CD4-positive, alpha-beta T cell (primary cell): Measurements from ENCODE around the gene MACROD2. TPM values are rescaled to one million over a fixed set of nuclear protein-coding genes. Genes with fewer than 3 reads are reported as not detected.

Source experiments
- ATAC-seq: fragments of 200-7000 bp; cut with Tn5 transposase; one replicate; pipeline ENCODE4 v1.10.0; 2022; ENCODE audit warnings: mild to moderate bottlenecking; ENCODE audit not compliant: poor library complexity
- CTCF ChIA-PET: fragments of 350-600 bp; sonication (Branson Sonifier 250); formaldehyde crosslinking; loops from one replicate; lab custom pipeline; 2021; ENCODE audit warnings: antibody characterized with exemption, inconsistent platforms; lab: Charles Lee
- POLR2A ChIA-PET: fragments of 350-600 bp; sonication (Branson Sonifier 250); formaldehyde crosslinking; loops from one replicate; lab custom pipeline; 2021; ENCODE audit warnings: antibody characterized with exemption, inconsistent platforms; lab: Charles Lee
- DNase-seq, 14 experiments: peaks; one replicate each; pipeline ENCODE4 v3.0.0-alpha.2; 2013 to 2020; ENCODE audit warnings: mixed read lengths in 2 of 14
- H3K27ac ChIP-seq, 2 donors: one replicate each; pipeline versions ENCODE4 v1.5.1 to v1.7.0; 2013; ENCODE audit warnings: low read length in 2 of 2, low read depth in 1 of 2, mild to moderate bottlenecking in 1 of 2
- H3K27me3 ChIP-seq, 2 experiments: 1 replicate in 1 of 2; 2 replicates in 1 of 2; pipeline versions ENCODE4 v1.6.1 to v1.7.0; 2013; ENCODE audit warnings: low read length in 2 of 2, control low read depth in 1 of 2, mild to moderate bottlenecking in 1 of 2, moderate library complexity in 1 of 2; ENCODE audit not compliant: insufficient read depth in 2 of 2, control insufficient read depth in 1 of 2
- H3K36me3 ChIP-seq: one replicate; pipeline ENCODE4 v1.6.1; 2013; ENCODE audit warnings: low read length, control low read depth; ENCODE audit not compliant: insufficient read depth
- H3K4me1 ChIP-seq: one replicate; pipeline ENCODE4 v1.6.1; 2013; ENCODE audit warnings: low read length, control low read depth; ENCODE audit not compliant: insufficient read depth
- H3K4me3 ChIP-seq: one replicate; pipeline ENCODE4 v1.5.1; 2013; ENCODE audit warnings: mild to moderate bottlenecking, low read length, moderate library complexity
- H3K9me3 ChIP-seq, 2 experiments: 1 replicate in 1 of 2; 2 replicates in 1 of 2; pipeline versions ENCODE4 v1.6.1 to v1.7.0; 2013; ENCODE audit warnings: low read length in 2 of 2, mild to moderate bottlenecking in 2 of 2, control low read depth in 1 of 2, moderate library complexity in 1 of 2; ENCODE audit not compliant: control insufficient read depth in 1 of 2, insufficient read depth in 1 of 2
- H3K27ac Mint-ChIP-seq: one replicate; pipeline ENCODE4 v1.8.0; 2020; ENCODE audit warnings: mixed read lengths
- H3K27me3 Mint-ChIP-seq: one replicate; pipeline ENCODE4 v1.8.0; 2021; ENCODE audit warnings: mixed read lengths
- H3K36me3 Mint-ChIP-seq: one replicate; pipeline ENCODE4 v1.8.0; 2021; ENCODE audit warnings: low read depth, mixed read lengths
- H3K4me1 Mint-ChIP-seq: one replicate; pipeline ENCODE4 v1.8.0; 2021; ENCODE audit warnings: low read depth, mixed read lengths
- H3K4me3 Mint-ChIP-seq: one replicate; pipeline ENCODE4 v1.8.0; 2020; ENCODE audit warnings: mild to moderate bottlenecking, mixed read lengths
- H3K9me3 Mint-ChIP-seq: one replicate; pipeline ENCODE4 v1.8.0; 2020; ENCODE audit warnings: mixed read lengths
- intact Hi-C, 2 experiments: fragments of 100-400 bp; cut with DNase I in 1 of 2; cut with micrococcal nuclease in 1 of 2; formaldehyde crosslinking; loops; one replicate each; pipeline versions ENCODE4 v1.15.1 to v1.9.0; 2023 to 2025; cut with DNase I, micrococcal nuclease
- total RNA-seq, 174 experiments: library from RNA in 2 of 174; stranded (reverse) in 2 of 174; gene quantifications; one replicate each; pipeline ENCODE4 v1.2.3 and lab custom pipeline; 2021 to 2026
- TF ChIP-seq, protein P1 (sequence below): fragments of 200-600 bp; IDR thresholded peaks from one replicate; pipeline ENCODE4 v1.8.0; 2022; ENCODE audit warnings: antibody characterized with exemption, mild to moderate bottlenecking

The MACROD2 gene
- total RNA-seq, 2 experiments from 2014 or later, result not detected

DNA sequence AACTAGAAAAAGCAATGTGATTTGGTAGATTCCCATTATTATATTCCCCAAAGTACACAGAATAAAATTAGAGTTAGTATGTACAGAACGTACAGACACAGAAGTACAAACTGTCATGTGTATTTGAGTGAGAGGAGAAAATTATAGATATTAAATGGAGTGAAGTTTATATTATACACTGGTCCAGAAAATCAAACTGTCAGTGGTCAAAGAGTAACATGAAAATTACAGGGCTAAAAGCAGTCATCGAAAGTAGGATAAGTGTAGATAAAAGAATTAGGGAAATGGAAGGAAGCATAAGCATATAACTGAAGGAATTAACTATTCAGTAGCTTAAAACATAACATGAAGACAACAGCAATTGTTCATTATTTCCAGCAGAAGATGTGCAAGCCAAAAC, 35.2 kb upstream of the MACROD2 start:
- CTCF ChIA-PET, result no interaction called here
- POLR2A ChIA-PET, result no interaction called here
- Histone ChIP-seq H3K4me3 (no peak overlapping the region), H3K4me1 (no peaks in the 10 kb centered on the region), H3K9me3 (no peaks in the 10 kb centered on the region), H3K27me3 (no peaks in the 10 kb centered on the region), H3K27ac (no peak overlapping the region), H3K36me3 (no peaks in the 10 kb centered on the region)
- ATAC-seq (no peak), DNase-seq (no peak)
- Mint-ChIP-seq H3K9me3 (peaks cover 6% of the 10 kb centered on the region), H3K4me1 (no peaks in the 10 kb centered on the region), H3K36me3 (no peaks in the 10 kb centered on the region), H3K4me3 (no peak overlapping the region), H3K27me3 (no peaks in the 10 kb centered on the region), H3K27ac (no peak overlapping the region)
- intact Hi-C loops, result no loop called here
- TF ChIP-seq, protein P1, sequence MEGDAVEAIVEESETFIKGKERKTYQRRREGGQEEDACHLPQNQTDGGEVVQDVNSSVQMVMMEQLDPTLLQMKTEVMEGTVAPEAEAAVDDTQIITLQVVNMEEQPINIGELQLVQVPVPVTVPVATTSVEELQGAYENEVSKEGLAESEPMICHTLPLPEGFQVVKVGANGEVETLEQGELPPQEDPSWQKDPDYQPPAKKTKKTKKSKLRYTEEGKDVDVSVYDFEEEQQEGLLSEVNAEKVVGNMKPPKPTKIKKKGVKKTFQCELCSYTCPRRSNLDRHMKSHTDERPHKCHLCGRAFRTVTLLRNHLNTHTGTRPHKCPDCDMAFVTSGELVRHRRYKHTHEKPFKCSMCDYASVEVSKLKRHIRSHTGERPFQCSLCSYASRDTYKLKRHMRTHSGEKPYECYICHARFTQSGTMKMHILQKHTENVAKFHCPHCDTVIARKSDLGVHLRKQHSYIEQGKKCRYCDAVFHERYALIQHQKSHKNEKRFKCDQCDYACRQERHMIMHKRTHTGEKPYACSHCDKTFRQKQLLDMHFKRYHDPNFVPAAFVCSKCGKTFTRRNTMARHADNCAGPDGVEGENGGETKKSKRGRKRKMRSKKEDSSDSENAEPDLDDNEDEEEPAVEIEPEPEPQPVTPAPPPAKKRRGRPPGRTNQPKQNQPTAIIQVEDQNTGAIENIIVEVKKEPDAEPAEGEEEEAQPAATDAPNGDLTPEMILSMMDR, result no peak

DNA sequence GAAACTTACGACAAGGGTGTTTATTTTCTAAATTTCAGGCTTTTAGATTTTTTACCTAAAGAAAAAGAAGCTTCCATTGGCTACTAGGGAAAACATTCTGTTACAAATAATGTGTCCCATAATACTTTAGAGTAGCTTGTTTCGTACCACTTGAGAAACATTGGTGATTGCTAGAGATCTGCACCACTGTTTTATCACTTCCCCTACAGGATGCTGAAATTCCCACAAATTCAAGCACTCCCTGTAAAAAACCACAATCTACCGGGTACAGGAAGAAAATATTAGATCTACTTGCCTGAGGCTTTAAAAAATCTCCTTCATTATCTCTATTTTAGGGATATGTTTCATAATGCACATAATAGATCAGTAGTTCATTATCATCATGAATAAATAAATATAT, 34.8 kb upstream of the MACROD2 start:
- no peak overlapping the region for H3K4me3 Mint-ChIP-seq
- no peaks in the 10 kb centered on the region for H3K27me3 Mint-ChIP-seq
- no peak for DNase-seq
- Histone ChIP-seq H3K27me3 (no peaks in the 10 kb centered on the region), H3K9me3 (no peaks in the 10 kb centered on the region), H3K4me1 (no peaks in the 10 kb centered on the region), H3K27ac (no peak overlapping the region), H3K36me3 (no peaks in the 10 kb centered on the region), H3K4me3 (no peak overlapping the region)
- ChIA-PET CTCF (no interaction called here), POLR2A (no interaction called here)
- ATAC-seq, result no peak
- no peaks in the 10 kb centered on the region for H3K4me1 Mint-ChIP-seq
- intact Hi-C loops, result no loop called here
- TF ChIP-seq, protein P1, result no peak
- peaks cover 6% of the 10 kb centered on the region for H3K9me3 Mint-ChIP-seq
- no peak overlapping the region for H3K27ac Mint-ChIP-seq
- H3K36me3 Mint-ChIP-seq, result no peaks in the 10 kb centered on the region

DNA sequence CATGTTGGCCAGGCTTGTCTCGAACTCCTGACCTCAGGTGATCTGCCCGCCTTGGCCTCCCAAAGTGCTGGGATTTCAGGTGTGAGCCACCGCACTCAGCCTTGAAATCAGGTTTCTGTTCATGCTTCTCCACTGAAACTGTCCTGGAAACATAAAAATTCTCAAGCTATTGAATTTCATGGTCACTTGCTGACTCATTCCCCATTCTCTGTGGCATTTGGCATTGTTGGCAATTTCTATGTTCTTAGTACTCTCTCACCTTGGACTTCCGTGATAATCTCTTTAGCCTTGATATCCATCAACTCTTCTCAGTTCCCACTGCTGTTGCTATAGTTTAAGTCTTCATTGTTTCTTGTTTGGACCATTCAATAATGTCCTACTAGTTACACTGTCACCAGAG, 11.1 kb upstream of the MACROD2 start:
- ChIA-PET CTCF (no interaction called here), POLR2A (no interaction called here)
- H3K4me3 Mint-ChIP-seq, result no peak overlapping the region
- no peaks in the 10 kb centered on the region for H3K36me3 Mint-ChIP-seq
- no peaks in the 10 kb centered on the region for H3K36me3 ChIP-seq
- H3K27me3 Mint-ChIP-seq, result no peaks in the 10 kb centered on the region
- no peak overlapping the region for H3K27ac Mint-ChIP-seq
- H3K27me3 ChIP-seq, result no peaks in the 10 kb centered on the region
- no peaks in the 10 kb centered on the region for H3K4me1 Mint-ChIP-seq
- ATAC-seq (no peak), DNase-seq (no peak)
- intact Hi-C loops, result no loop called here
- H3K4me1 ChIP-seq, result no peaks in the 10 kb centered on the region
- TF ChIP-seq, protein P1, result no peak
- H3K9me3 ChIP-seq, result peaks cover 0 to 5% of the 10 kb centered on the region in 2 experiments
- no peak overlapping the region for H3K27ac ChIP-seq
- H3K4me3 ChIP-seq, result no peak overlapping the region
- H3K9me3 Mint-ChIP-seq, result peaks cover 4% of the 10 kb centered on the region
